ENCODE results near the gene PTPRD. TPM values are rescaled to one million over a fixed set of nuclear protein-coding genes. Genes with fewer than 3 reads are reported as not detected.

Gene PTPRD
- total RNA-seq, 1 experiment from 2014 or later = 0.02 TPM

DNA sequence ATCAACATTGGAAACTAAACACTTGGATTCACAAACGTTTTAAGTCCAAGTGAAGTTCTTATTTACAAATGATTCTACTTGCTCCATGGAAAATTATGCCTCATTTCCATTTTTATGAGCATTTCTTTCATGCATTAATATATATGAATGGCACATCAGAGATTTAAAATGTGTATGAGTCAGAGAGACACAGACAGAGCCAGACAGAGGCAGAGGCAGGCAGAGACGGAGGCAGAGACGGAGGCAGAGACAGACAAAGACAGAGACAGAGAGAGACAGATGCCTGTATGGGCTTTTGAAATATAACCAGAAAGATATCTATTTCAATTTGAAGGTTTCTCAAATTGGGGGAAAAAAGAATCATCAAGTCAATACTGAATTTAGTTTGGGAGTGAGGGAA lies 649.0 kb downstream of the PTPRD start:
- no peaks in the 10 kb centered on the region for H3K36me3 ChIP-seq (ENCODE audit: control insufficient read depth in 1 of 2, insufficient read depth in 2 of 2, low read length in 2 of 2)
- H3K79me2 ChIP-seq (ENCODE audit: insufficient read depth, low read length) = no peaks in the 10 kb centered on the region
- no TSS peak for BruUV-seq (replicated peaks)
- peaks cover 4 to 20% of the 10 kb centered on the region in 2 experiments; a peak in 2 of 4 replicates for H3K9me3 ChIP-seq (ENCODE audit: control insufficient read depth in 1 of 2, insufficient read depth in 1 of 2, low read depth in 1 of 2, low read length in 2 of 2)
- ChIA-PET RAD21 (ENCODE audit: low non-redundant PET in 1 of 2, low total read pairs in 2 of 2, uncharacterized antibody in 2 of 2, unreplicated experiment in 2 of 2) (no interaction called here), POLR2A (no interaction called here), CTCF (no interaction called here)
- H3K9ac ChIP-seq (ENCODE audit: low read length) = no peak overlapping the region
- no peaks in the 10 kb centered on the region for H3K9me2 ChIP-seq (ENCODE audit: insufficient read depth)
- H3K27ac ChIP-seq (ENCODE audit: low read depth, low read length) = no peak overlapping the region
- no peak for ATAC-seq
- no peaks in the 10 kb centered on the region for H3K27me3 ChIP-seq (ENCODE audit: insufficient read depth, low read length)
- no peak overlapping the region for H2AFZ ChIP-seq (ENCODE audit: low read depth, low read length, poor library complexity, severe bottlenecking)
- H3K4me3 ChIP-seq (replicated peaks in 1 of 2; ENCODE audit: low read depth in 1 of 2, low read length in 2 of 2) = no peak overlapping the region
- no peak overlapping the region for H3K4me2 ChIP-seq (ENCODE audit: low read length)
- H4K20me1 ChIP-seq (ENCODE audit: insufficient read depth) = no peaks in the 10 kb centered on the region
- H3K4me1 ChIP-seq (ENCODE audit: control insufficient read depth in 1 of 2, insufficient read depth in 2 of 2, low read length in 2 of 2) = no peaks in the 10 kb centered on the region
- intact Hi-C loops (cut with micrococcal nuclease) = no loop called here
- no peak for DNase-seq (ENCODE audit: low read depth, low spot score)
- TF ChIP-seq, protein P1, sequence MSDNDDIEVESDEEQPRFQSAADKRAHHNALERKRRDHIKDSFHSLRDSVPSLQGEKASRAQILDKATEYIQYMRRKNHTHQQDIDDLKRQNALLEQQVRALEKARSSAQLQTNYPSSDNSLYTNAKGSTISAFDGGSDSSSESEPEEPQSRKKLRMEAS (IDR thresholded peaks at IDR 0.05) = no peak

DNA sequence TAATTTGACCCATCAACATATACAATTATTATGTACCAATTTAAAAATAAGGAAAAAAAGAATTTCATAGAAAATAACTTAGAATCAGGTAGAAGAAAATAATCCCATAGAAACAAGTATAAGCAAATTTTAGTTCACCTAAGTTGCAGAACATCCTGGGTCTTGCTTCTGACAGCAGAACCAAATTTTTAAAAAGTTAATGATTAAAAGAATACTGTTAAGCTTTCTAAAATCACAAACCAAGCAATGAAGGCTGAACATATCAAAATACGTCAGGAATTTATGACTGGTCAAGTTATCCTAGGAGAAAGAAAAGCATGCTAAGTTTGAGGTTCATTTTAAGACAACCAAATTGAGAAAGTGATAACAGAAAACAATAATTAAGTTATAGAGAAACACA lies 650.9 kb downstream of the PTPRD start:
- H3K9me2 ChIP-seq (ENCODE audit: insufficient read depth) = no peaks in the 10 kb centered on the region
- no peak overlapping the region for H3K4me3 ChIP-seq (replicated peaks in 1 of 2; ENCODE audit: low read depth in 1 of 2, low read length in 2 of 2)
- BruUV-seq (replicated peaks) = no TSS peak
- intact Hi-C loops (cut with micrococcal nuclease) = no loop called here
- no peak overlapping the region for H3K27ac ChIP-seq (ENCODE audit: low read depth, low read length)
- H3K27me3 ChIP-seq (ENCODE audit: insufficient read depth, low read length) = no peaks in the 10 kb centered on the region
- POLR2A ChIA-PET = no interaction called here
- H3K4me1 ChIP-seq (ENCODE audit: control insufficient read depth in 1 of 2, insufficient read depth in 2 of 2, low read length in 2 of 2) = no peaks in the 10 kb centered on the region
- H3K9me3 ChIP-seq (ENCODE audit: control insufficient read depth in 1 of 2, insufficient read depth in 1 of 2, low read depth in 1 of 2, low read length in 2 of 2) = peaks cover 4 to 13% of the 10 kb centered on the region in 2 experiments; a peak in 2 of 4 replicates
- RAD21 ChIA-PET (ENCODE audit: low non-redundant PET in 1 of 2, low total read pairs in 2 of 2, uncharacterized antibody in 2 of 2, unreplicated experiment in 2 of 2) = no interaction called here
- no peak overlapping the region for H3K4me2 ChIP-seq (ENCODE audit: low read length)
- ATAC-seq (no peak), DNase-seq (ENCODE audit: low read depth, low spot score) (no peak)
- H3K79me2 ChIP-seq (ENCODE audit: insufficient read depth, low read length) = no peaks in the 10 kb centered on the region
- H2AFZ ChIP-seq (ENCODE audit: low read depth, low read length, poor library complexity, severe bottlenecking) = no peak overlapping the region
- H4K20me1 ChIP-seq (ENCODE audit: insufficient read depth) = no peaks in the 10 kb centered on the region
- H3K36me3 ChIP-seq (ENCODE audit: control insufficient read depth in 1 of 2, insufficient read depth in 2 of 2, low read length in 2 of 2) = no peaks in the 10 kb centered on the region
- H3K9ac ChIP-seq (ENCODE audit: low read length) = no peak overlapping the region
- CTCF ChIA-PET = no interaction called here
- TF ChIP-seq YY1 (IDR thresholded peaks at IDR 0.05; ENCODE audit: extremely low read depth, insufficient replicate concordance, low read depth, low read length) (no peak), ZFX (IDR thresholded peaks at IDR 0.05) (no peak), EZH2 (IDR thresholded peaks at IDR 0.05) (no peak), EGR1 (IDR thresholded peaks at IDR 0.05; ENCODE audit: low read depth) (no peak), CBX3 (IDR thresholded peaks at IDR 0.05; ENCODE audit: low read depth) (no peak), SRF (IDR thresholded peaks at IDR 0.05; ENCODE audit: low read depth) (no peak), EZH2phosphoT487 (IDR thresholded peaks at IDR 0.05; ENCODE audit: borderline replicate concordance) (no peak)
- TF ChIP-seq, protein P2, sequence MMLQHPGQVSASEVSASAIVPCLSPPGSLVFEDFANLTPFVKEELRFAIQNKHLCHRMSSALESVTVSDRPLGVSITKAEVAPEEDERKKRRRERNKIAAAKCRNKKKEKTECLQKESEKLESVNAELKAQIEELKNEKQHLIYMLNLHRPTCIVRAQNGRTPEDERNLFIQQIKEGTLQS (IDR thresholded peaks at IDR 0.05) = no peak
- TF ChIP-seq, protein P3, sequence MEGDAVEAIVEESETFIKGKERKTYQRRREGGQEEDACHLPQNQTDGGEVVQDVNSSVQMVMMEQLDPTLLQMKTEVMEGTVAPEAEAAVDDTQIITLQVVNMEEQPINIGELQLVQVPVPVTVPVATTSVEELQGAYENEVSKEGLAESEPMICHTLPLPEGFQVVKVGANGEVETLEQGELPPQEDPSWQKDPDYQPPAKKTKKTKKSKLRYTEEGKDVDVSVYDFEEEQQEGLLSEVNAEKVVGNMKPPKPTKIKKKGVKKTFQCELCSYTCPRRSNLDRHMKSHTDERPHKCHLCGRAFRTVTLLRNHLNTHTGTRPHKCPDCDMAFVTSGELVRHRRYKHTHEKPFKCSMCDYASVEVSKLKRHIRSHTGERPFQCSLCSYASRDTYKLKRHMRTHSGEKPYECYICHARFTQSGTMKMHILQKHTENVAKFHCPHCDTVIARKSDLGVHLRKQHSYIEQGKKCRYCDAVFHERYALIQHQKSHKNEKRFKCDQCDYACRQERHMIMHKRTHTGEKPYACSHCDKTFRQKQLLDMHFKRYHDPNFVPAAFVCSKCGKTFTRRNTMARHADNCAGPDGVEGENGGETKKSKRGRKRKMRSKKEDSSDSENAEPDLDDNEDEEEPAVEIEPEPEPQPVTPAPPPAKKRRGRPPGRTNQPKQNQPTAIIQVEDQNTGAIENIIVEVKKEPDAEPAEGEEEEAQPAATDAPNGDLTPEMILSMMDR (IDR thresholded peaks at IDR 0.05 in 2 of 3, conservative IDR thresholded peaks at IDR 0.05 in 1 of 3; ENCODE audit: borderline replicate concordance in 1 of 3, insufficient read depth in 1 of 3, low read depth in 2 of 3, low read length in 2 of 3) = no peak
- TF ChIP-seq, protein P1 (IDR thresholded peaks at IDR 0.05) = no peak
- TF ChIP-seq, protein P4, sequence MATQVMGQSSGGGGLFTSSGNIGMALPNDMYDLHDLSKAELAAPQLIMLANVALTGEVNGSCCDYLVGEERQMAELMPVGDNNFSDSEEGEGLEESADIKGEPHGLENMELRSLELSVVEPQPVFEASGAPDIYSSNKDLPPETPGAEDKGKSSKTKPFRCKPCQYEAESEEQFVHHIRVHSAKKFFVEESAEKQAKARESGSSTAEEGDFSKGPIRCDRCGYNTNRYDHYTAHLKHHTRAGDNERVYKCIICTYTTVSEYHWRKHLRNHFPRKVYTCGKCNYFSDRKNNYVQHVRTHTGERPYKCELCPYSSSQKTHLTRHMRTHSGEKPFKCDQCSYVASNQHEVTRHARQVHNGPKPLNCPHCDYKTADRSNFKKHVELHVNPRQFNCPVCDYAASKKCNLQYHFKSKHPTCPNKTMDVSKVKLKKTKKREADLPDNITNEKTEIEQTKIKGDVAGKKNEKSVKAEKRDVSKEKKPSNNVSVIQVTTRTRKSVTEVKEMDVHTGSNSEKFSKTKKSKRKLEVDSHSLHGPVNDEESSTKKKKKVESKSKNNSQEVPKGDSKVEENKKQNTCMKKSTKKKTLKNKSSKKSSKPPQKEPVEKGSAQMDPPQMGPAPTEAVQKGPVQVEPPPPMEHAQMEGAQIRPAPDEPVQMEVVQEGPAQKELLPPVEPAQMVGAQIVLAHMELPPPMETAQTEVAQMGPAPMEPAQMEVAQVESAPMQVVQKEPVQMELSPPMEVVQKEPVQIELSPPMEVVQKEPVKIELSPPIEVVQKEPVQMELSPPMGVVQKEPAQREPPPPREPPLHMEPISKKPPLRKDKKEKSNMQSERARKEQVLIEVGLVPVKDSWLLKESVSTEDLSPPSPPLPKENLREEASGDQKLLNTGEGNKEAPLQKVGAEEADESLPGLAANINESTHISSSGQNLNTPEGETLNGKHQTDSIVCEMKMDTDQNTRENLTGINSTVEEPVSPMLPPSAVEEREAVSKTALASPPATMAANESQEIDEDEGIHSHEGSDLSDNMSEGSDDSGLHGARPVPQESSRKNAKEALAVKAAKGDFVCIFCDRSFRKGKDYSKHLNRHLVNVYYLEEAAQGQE (IDR thresholded peaks at IDR 0.05; ENCODE audit: low read depth) = no peak
- TF ChIP-seq, protein P5, sequence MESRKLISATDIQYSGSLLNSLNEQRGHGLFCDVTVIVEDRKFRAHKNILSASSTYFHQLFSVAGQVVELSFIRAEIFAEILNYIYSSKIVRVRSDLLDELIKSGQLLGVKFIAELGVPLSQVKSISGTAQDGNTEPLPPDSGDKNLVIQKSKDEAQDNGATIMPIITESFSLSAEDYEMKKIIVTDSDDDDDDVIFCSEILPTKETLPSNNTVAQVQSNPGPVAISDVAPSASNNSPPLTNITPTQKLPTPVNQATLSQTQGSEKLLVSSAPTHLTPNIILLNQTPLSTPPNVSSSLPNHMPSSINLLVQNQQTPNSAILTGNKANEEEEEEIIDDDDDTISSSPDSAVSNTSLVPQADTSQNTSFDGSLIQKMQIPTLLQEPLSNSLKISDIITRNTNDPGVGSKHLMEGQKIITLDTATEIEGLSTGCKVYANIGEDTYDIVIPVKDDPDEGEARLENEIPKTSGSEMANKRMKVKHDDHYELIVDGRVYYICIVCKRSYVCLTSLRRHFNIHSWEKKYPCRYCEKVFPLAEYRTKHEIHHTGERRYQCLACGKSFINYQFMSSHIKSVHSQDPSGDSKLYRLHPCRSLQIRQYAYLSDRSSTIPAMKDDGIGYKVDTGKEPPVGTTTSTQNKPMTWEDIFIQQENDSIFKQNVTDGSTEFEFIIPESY (IDR thresholded peaks at IDR 0.05; ENCODE audit: extremely low read depth, insufficient replicate concordance, low read length) = no peak
